HG02678 (cell line): Measurements from ENCODE around the gene HOMER2.
"Not testable (repeated sequence)": the region's sequence is repeated elsewhere in the genome, so short reads cannot be mapped to it uniquely, and the experiment has no call there.

ENCODE experiments used
- ATAC-seq: cut with Tn5 transposase; IDR thresholded peaks from one replicate; pipeline ENCODE4 v1.9.1; 2021; ENCODE audit warnings: mild to moderate bottlenecking, moderate library complexity; ENCODE audit not compliant: unreplicated experiment

HOMER2 gene

GRCh38 chr15:82966671-82967071 is 14.2 kb upstream of the HOMER2 start:
- peak; percentile 87 for ATAC-seq

GRCh38 chr15:82964890-82965289 is 12.4 kb upstream of the HOMER2 start:
- ATAC-seq, result no peak

DNA sequence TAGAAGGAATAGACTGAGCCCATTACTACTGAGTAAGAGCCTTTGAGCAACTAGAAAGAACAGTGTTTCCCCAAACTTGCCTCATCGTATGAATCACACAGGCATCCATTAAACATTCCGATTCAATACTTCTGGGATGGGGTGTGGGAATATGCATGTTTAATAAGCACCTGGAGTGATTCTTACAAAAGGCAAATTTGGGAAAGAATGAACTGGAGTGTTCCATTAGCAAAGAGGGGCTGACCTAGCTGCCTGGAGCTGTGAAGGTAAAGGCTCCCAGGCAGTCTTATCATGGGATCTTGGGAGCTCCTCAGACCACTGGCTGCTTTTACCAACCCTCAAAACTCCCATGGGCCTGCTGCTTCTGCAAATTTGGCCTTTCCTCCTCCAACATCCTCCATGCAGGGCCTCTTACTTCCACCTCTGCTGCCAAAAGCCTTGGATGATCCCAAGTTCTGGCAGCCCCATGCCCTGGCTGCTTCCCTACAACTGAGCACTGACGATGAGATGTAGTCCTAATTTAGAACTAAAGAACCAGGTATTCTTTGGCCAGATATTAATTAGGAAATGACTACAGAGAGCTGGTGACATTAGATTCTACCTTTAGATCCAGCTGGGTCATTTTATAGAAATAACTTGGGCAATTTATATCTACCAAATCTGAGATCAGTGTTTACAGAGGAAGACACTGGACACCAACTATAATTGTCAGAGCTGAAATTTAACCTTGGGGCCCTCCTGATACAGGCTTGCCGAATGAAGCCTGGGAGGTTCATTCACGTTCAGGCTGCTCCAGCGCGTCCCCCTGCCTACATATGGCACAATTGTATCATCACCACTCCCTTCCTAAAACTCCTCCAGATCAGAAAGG is 11.2 kb upstream of the HOMER2 start:
- ATAC-seq, result no peak

DNA sequence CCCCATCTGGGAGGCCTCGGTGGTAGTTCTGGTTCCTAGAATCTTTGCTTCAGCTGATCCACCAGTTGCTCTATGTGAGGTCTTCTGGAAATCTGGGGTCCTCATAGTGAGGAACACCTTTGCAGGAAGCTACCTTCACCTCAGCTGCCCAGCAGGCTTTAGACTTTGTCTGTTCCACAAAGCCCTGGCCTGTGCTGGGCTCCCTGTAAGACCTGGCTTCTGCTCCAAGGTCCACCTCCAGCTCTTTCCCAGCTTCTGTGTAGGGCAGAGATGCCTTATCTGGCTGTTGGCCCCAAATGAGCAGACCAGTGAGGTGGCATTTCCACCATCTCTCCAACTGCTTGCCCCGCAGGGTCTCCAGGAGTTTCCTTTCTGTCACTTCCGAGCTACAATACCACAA is 8.2 kb upstream of the HOMER2 start:
- no peak for ATAC-seq

DNA sequence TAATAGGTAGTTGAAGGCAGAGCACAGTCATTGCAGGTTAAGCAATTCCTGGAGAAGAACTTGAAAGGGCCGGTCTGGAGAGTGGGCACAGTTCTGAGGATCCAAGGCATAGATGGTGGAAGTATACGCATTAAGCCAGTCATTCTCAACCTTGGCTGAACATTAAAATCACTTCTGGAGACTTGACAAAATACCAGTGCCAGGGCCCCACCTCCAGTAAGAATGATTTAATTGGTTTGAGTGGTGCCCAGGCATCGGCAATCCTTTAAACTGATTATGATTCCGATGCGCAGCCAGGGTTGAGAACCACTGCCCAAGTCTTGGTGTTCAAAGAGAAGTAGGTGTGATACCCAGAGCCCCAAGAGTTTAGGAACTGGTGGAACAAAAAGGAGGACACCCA is 6.9 kb upstream of the HOMER2 start:
- no peak for ATAC-seq

DNA sequence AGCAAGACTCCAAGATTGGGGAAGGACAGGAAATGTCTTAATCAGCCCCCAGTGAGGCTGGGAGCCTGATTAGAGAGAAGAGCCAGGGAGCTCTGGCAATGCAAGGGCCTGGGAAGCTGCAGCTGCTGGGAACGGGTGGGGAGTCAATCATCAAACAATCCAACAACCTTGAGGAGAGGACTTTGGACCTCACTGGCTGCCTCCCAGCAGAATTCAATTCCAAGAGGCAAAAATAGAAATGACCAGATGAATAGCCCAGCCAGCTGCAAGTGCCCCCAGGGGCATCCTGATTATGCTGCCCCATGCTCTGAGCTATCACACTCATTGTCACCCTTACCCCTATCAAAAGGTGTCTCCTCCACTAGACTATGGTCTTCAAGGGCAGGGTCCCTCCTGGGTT is 6.1 kb upstream of the HOMER2 start:
- ATAC-seq, result no peak

DNA sequence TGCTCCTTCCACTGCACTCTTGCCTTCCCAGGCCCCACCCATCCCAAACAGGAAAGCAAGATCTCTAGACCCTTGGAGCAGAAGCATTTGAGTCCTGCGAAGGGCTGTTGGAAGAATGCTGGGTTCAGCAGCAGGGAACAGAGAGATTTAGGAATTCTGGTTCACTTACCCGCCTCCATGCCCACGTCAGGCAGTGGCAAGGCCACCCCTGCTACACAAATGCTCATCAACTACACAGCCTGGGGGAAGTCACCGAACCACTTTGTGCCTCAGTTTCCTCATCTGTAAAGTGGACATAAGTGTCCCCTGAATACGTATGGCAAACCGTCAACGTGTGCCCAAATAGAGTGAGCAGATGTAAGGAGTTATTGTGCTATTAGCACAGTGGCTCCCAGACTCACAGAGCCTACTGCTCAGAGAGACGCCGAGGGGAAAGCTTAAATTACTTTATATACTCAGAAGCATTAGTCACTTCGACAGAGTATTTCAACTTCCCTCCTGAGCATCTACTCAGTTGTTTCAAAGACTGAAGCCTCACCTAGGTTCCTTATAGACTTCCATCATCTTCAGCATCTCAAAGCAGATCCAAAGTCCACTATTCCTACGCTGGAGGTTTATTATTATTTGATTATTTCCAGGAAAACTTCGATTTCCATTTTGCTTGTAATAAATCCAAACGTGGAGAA is 905 bp downstream of the HOMER2 start:
- no peak for ATAC-seq

- ATAC-seq, result peak; percentile 56
Observed at GRCh38 chr15:82950746-82951370, 1.7 kb downstream of the HOMER2 start.

DNA sequence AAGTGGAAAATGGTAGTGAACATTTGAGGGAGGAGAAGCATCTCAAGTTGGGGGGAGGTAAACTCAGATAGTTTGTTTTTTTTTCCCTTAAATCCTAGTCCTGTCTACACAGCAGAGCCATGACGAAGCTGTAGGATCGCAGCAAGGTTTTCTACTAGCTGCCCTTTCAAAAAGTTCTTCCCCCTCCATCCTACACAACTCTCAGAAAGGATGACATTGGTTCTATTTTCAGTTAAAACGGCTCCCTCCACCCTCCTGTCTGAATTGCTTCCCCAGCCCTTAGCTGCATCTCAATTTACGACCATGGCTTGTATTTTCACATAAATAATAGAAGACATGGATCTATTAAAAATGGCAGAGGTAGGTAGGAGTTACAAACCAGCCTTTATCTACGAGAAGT is 2.2 kb downstream of the HOMER2 start:
- no peak for ATAC-seq

GRCh38 chr15:82946155-82946701 is 6.3 kb downstream of the HOMER2 start:
- no peak for ATAC-seq

DNA sequence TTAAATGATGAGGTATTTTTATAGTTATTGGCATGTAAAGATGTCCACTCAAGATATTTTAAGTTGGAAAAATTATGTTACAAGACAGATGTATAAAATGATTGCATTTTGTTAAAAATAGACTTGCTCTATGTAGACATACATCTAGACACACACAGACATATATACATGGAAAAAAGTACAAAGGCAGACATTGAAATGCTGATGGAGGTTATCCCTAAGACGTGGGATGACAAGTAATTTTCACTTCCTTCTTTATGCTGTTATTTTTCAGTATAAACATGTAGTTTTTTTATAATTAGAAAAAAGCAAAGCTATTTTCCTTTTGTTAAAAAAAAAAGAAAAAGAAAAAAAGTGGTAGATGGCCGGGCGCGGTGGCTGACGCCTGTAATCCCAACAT is 7.2 kb downstream of the HOMER2 start:
- ATAC-seq, result no peak

DNA sequence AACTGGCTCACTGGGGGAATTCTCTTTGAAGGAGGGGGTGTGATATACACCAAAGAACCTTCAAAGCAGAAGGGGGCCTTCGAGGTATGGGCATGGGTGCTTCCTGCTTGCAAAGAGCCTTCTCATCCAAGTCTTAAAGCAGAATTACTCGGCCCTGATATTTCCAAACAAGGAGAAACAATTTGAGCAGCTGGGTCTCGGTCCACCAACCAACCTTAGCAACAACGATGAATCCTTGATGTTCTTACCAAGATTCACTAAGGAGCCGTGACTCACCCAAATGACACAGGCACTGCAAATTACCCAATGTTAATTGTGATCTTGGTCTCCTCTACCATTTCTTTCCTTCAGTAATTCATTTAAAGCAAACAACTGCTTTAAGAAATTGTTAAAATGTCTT is 7.7 kb downstream of the HOMER2 start:
- no peak for ATAC-seq

DNA sequence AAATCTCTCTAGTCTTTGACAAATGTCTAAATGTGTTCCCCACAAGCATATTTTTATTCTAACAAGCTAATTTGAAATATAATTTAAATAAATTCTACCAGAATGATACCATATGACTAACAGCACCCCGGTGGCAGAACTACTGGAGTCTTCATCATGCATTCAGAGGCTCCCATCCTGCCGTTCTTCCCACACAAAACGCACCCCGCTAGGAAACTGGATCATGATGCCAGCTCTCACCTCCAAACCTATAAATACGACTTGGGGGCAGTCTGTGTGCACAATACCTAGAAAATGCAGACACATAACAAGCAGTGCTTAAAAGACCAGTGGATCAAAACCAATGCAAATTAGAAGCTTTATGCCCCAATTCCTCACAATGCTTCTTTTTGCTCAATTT is 8.5 kb downstream of the HOMER2 start:
- ATAC-seq, result no peak

- ATAC-seq, result no peak
Observed at GRCh38 chr15:82943176-82943575, 9.3 kb downstream of the HOMER2 start.

- no peak for ATAC-seq
Observed at GRCh38 chr15:82942691-82943090, 9.8 kb downstream of the HOMER2 start.

- ATAC-seq, result not testable (repeated sequence)
Observed at GRCh38 chr15:82939678-82940077, 12.8 kb downstream of the HOMER2 start.

DNA sequence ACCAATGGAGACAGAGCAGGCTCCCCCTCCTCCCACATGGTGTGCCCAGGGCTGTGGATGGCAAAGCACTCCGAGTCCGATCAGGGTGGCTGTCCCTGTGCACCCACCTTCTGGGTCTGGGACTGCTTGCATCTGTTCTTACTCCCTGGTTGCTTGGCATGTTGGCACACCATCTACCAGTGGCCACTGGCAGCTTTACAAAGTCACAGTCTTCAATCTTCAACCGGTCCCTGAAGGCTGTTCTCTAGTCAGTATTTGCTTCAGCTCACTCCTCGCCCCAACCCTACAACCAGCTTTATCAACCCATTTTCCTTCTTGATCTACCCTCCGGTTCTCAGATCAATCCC is 14.8 kb downstream of the HOMER2 start:
- no peak for ATAC-seq

DNA sequence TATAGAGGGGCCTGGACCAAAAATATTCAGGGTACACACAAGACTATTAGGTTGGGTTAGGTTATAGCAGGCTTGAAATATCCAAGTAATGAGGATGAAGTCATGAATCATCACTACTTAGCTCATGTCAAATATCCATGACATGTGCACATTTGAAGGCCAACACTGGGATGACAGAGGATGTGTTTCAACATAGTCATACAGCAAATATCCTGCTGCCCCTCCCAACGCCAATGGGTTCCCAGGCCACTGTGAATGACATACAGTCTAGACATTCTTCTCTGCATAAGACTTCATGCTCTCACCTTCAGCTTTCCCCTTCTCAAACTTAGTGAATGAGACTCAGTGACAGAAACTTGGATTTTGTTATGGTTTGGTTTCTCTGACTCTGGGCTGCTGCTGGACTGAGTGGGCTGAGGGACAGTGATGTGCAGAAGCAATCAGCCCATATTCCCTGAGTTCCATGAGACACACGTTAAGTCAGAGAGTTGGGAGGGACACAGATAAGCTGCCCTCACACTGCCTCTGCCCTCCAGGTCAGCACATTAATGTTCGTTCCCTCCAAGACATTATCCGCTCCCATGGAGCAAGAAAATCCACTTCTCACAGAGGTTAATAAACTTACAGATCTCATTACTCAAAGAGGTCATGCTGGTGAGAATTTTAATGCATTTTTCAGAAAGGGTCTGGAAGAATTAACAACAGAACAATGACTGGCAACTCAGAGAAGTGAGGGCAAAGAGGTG is 15.4 kb downstream of the HOMER2 start:
- no peak for ATAC-seq

DNA sequence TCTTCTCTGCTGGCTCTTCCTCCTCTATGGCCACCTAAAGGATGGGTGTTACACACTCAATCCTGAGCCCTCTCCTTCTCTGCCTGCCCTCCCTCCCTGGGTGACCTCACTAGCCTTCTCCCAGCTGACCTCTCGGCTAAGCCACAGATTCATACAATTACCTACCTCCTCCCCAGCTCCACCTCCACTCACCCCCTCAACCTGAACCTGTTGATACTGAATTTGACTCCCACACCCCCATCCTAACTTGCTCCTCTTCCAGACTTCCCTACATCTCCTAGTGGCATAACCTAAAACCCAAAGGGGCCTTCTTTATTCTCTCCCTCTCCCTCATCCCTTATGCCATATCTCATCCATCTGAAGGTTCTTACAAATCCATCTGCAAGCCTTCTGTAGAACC is 17.1 kb downstream of the HOMER2 start:
- no peak for ATAC-seq

DNA sequence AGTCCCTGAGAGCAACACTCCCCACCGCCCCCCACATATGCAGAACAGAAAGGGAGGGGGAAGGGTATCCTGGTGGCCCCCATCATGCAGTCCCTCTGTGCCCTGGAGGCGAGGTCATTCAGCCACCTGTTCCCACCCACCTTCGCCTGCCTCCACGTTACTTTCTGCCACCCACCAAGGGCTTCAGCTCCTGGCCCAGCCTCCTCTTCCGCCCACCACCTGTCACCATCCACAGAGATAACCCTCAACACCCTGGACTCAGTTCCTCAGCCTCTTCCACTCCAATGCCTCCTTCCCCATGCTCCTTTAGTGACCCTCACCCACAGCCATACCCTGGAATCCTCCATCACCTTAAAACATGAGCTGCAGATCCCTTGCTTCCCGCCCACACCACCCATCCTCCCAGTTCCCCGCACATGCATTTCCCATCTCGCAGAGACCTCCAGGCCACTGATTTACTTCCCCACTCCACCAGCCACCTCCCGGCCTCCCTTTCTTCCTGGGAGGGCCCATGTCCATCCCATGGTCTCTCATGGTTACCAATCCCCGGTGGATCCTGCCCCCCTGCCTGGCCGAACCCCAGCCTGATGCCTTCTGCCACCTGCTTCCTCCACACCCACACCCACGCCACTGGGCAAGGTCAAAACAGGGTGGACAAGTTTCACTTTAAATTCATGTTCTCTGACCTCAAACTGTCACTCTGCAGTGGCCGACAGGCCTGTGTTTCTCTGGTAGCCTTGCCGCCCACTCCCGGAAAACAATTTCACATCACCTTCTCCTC is 18.2 kb downstream of the HOMER2 start:
- no peak for ATAC-seq
